HG03460 (cell line): Measurements from ENCODE around the gene C1QL1.

ENCODE experiments used
- ATAC-seq: cut with Tn5 transposase; IDR thresholded peaks from one replicate; pipeline ENCODE4 v1.9.1; 2021; ENCODE audit not compliant: unreplicated experiment

C1QL1 gene

GRCh38 chr17:44932096-44932786 is 35.9 kb downstream of the C1QL1 start:
- ATAC-seq: no peak

- ATAC-seq: no peak
Measured at GRCh38 chr17:44931376-44931775, 36.7 kb downstream of the C1QL1 start.

GRCh38 chr17:44930667-44931066 is 37.4 kb downstream of the C1QL1 start:
- ATAC-seq: no peak

GRCh38 chr17:44928950-44929720 is 39.0 kb downstream of the C1QL1 start:
- ATAC-seq: no peak

- ATAC-seq: no peak
Measured at GRCh38 chr17:44928136-44928535, 40.0 kb downstream of the C1QL1 start.

GRCh38 chr17:44927696-44928095 is 40.4 kb downstream of the C1QL1 start:
- no peak for ATAC-seq

GRCh38 chr17:44926821-44927525 is 41.1 kb downstream of the C1QL1 start:
- no peak for ATAC-seq

- no peak for ATAC-seq
Measured at GRCh38 chr17:44925731-44926697, 42.1 kb downstream of the C1QL1 start.

GRCh38 chr17:44924107-44924544 is 44.0 kb downstream of the C1QL1 start:
- no peak for ATAC-seq

GRCh38 chr17:44922746-44923470 is 45.2 kb downstream of the C1QL1 start:
- ATAC-seq: no peak

- no peak for ATAC-seq
Measured at GRCh38 chr17:44922136-44922535, 46.0 kb downstream of the C1QL1 start.

GRCh38 chr17:44921122-44921882 is 46.8 kb downstream of the C1QL1 start:
- no peak for ATAC-seq

GRCh38 chr17:44920565-44920940 is 47.5 kb downstream of the C1QL1 start:
- no peak for ATAC-seq

GRCh38 chr17:44919885-44920564 is 48.1 kb downstream of the C1QL1 start:
- no peak for ATAC-seq

GRCh38 chr17:44919411-44919810 is 48.7 kb downstream of the C1QL1 start:
- no peak for ATAC-seq

GRCh38 chr17:44918006-44918405 is 50.1 kb downstream of the C1QL1 start:
- no peak for ATAC-seq

GRCh38 chr17:44917456-44917855 is 50.6 kb downstream of the C1QL1 start:
- no peak for ATAC-seq

- ATAC-seq: no peak
Measured at GRCh38 chr17:44916781-44917241, 51.3 kb downstream of the C1QL1 start.
